Measurements from ENCODE around the gene MCUB. TPM values are rescaled to one million over a fixed set of nuclear protein-coding genes. Genes with fewer than 3 reads are reported as not detected.
"Not testable (repeated sequence)": the region's sequence is repeated elsewhere in the genome, so short reads cannot be mapped to it uniquely, and the experiment has no call there.

Gene MCUB
- 39.2 TPM for total RNA-seq

GRCh38 chr4:109559983-109560686, at the start of gene MCUB:
MCUB (plus strand) TSS chr4:109560246; CDS start chr4:109560338, 92 bp downstream.
- DNase-seq, result peak; percentile 92

GRCh38 chr4:109510687-109511086, 49.4 kb upstream of the MCUB start:
- DNase-seq, result no peak

- DNase-seq, result no peak
Measured at GRCh38 chr4:109511414-109511813, 48.6 kb upstream of the MCUB start.

GRCh38 chr4:109513368-109513767, 46.7 kb upstream of the MCUB start:
- not testable (repeated sequence) for DNase-seq

- DNase-seq, result no peak
Measured at GRCh38 chr4:109532182-109532581, 27.9 kb upstream of the MCUB start.

GRCh38 chr4:109545401-109545800, 14.6 kb upstream of the MCUB start:
- DNase-seq, result no peak

- no peak for DNase-seq
Measured at GRCh38 chr4:109547394-109547793, 12.7 kb upstream of the MCUB start.

GRCh38 chr4:109548655-109549054, 11.4 kb upstream of the MCUB start:
- no peak for DNase-seq

GRCh38 chr4:109552237-109552636, 7.8 kb upstream of the MCUB start:
- DNase-seq, result no peak

- no peak for DNase-seq
Measured at GRCh38 chr4:109553130-109553529, 6.9 kb upstream of the MCUB start.

- no peak for DNase-seq
Measured at GRCh38 chr4:109554971-109555370, 5.1 kb upstream of the MCUB start.

GRCh38 chr4:109557433-109557832, 2.6 kb upstream of the MCUB start:
- no peak for DNase-seq

- DNase-seq, result not testable (repeated sequence)
Measured at GRCh38 chr4:109558095-109558494, 2.0 kb upstream of the MCUB start.

GRCh38 chr4:109559625-109559982, 442 bp upstream of the MCUB start:
- DNase-seq, result no peak

GRCh38 chr4:109560687-109561461, 828 bp downstream of the MCUB start:
- peak; percentile 66 for DNase-seq

- DNase-seq, result no peak
Measured at GRCh38 chr4:109562457-109563239, 2.6 kb downstream of the MCUB start.

- DNase-seq, result no peak
Measured at GRCh38 chr4:109571494-109571893, 11.4 kb downstream of the MCUB start.

- no peak for DNase-seq
Measured at GRCh38 chr4:109572154-109572553, 12.1 kb downstream of the MCUB start.

- peak; percentile 63 for DNase-seq
Measured at GRCh38 chr4:109574443-109574850, 14.4 kb downstream of the MCUB start.

GRCh38 chr4:109574931-109575804, 15.1 kb downstream of the MCUB start:
- no peak for DNase-seq

- DNase-seq, result no peak
Measured at GRCh38 chr4:109576462-109576861, 16.4 kb downstream of the MCUB start.

- no peak for DNase-seq
Measured at GRCh38 chr4:109578846-109579245, 18.8 kb downstream of the MCUB start.

All from tongue (tissue), 2 donors.